CD1c-positive myeloid dendritic cell (primary cell): Measurements from ENCODE around the gene PCNX1.

ENCODE experiments used
- DNase-seq: peaks from one replicate; pipeline ENCODE4 v3.0.0-alpha.2; 2016; ENCODE audit errors: extremely low spot score

PCNX1 gene

GRCh38 chr14:70888681-70889175, 18.5 kb upstream of the PCNX1 start:
- peak; percentile 57 for DNase-seq

- no peak for DNase-seq
Measured at GRCh38 chr14:70889555-70889954, 17.7 kb upstream of the PCNX1 start.

GRCh38 chr14:70890826-70891659, 16.2 kb upstream of the PCNX1 start:
- DNase-seq = no peak

GRCh38 chr14:70891737-70892136, 15.5 kb upstream of the PCNX1 start:
- DNase-seq = no peak

GRCh38 chr14:70893062-70893845, 14.0 kb upstream of the PCNX1 start:
- DNase-seq = no peak

- no peak for DNase-seq
Measured at GRCh38 chr14:70893858-70894291, 13.4 kb upstream of the PCNX1 start.

GRCh38 chr14:70894868-70895267, 12.4 kb upstream of the PCNX1 start:
- DNase-seq = no peak

- DNase-seq = no peak
Measured at GRCh38 chr14:70896317-70896716, 10.9 kb upstream of the PCNX1 start.

- DNase-seq = no peak
Measured at GRCh38 chr14:70896981-70897380, 10.3 kb upstream of the PCNX1 start.

- DNase-seq = no peak
Measured at GRCh38 chr14:70897464-70897863, 9.8 kb upstream of the PCNX1 start.

GRCh38 chr14:70898111-70898745, 9.0 kb upstream of the PCNX1 start:
- no peak for DNase-seq

GRCh38 chr14:70901269-70901668, 6.0 kb upstream of the PCNX1 start:
- DNase-seq = no peak

GRCh38 chr14:70902184-70902583, 5.1 kb upstream of the PCNX1 start:
- DNase-seq = no peak

GRCh38 chr14:70904373-70904772, 2.9 kb upstream of the PCNX1 start:
- no peak for DNase-seq

- DNase-seq = no peak
Measured at GRCh38 chr14:70905301-70905700, 2.0 kb upstream of the PCNX1 start.

GRCh38 chr14:70906793-70907175, 475 bp upstream of the PCNX1 start:
- DNase-seq = no peak

- peak; percentile 54 for DNase-seq
Measured at GRCh38 chr14:70907996-70908934, 1.0 kb downstream of the PCNX1 start.

- DNase-seq = no peak
Measured at GRCh38 chr14:70908935-70909641, 1.8 kb downstream of the PCNX1 start.

GRCh38 chr14:70909733-70910614, 2.7 kb downstream of the PCNX1 start:
- DNase-seq = peak; percentile 32

- no peak for DNase-seq
Measured at GRCh38 chr14:70915415-70915814, 8.2 kb downstream of the PCNX1 start.
